HG03060 (cell line): ENCODE measurements around the gene AIFM3.
"Not testable (repeated sequence)": the region's sequence is repeated elsewhere in the genome, so short reads cannot be mapped to it uniquely, and the experiment has no call there.

Experiments used
- ATAC-seq: cut with Tn5 transposase; IDR thresholded peaks from one replicate; pipeline ENCODE4 v1.9.1; 2021; ENCODE audit warnings: low read depth, moderate number of reproducible peaks; ENCODE audit not compliant: unreplicated experiment

The AIFM3 gene

GRCh38 chr22:21000207-21000986, 33.3 kb downstream of the AIFM3 start:
- ATAC-seq, result no peak

GRCh38 chr22:21000987-21001600, 34.0 kb downstream of the AIFM3 start:
- no peak for ATAC-seq

DNA sequence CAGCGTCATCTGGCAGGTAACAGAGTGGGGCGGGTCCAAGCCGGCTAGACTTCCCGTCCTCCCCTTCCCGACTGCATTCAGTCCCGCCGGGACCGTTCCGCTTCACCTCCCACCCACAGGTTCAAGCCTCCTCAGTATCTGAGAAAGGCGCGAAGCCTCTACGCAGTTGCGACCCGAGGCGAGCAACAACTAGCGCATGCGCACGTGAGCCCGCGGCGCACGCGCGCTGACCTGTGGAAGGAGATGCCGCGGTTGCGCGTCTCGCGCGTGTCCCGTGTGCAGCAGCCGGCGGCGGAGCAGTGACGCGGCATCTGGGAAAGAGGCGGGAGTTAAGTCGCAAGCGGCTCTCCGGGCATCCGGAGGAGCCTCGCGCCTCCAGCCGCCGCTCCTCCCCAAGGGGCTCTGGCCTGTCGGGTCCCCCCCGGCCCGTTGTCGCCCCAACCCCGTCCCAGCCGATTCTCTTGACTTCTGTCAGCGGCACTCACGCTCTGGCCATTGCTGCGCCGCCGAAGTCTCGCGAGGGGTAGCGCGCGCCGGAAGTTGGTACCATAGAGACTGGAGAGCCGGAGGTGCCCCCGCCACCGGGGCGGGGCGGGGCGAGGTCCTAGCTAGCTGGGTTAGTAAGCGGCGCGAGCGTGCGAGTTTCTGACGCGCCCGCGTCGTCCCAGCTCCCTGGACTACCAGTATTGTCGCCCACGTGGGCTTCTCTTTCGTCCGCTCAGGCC, 34.7 kb downstream of the AIFM3 start, which contains the start of gene THAP7:
TSS of gene THAP7 (minus strand) at position 518 of the 725 bp plus-strand sequence. CDS start at position 311, 207 bp downstream.
- peak; percentile 48 for ATAC-seq

- ATAC-seq, result no peak
Measured at GRCh38 chr22:21003782-21004181, 36.7 kb downstream of the AIFM3 start.

DNA sequence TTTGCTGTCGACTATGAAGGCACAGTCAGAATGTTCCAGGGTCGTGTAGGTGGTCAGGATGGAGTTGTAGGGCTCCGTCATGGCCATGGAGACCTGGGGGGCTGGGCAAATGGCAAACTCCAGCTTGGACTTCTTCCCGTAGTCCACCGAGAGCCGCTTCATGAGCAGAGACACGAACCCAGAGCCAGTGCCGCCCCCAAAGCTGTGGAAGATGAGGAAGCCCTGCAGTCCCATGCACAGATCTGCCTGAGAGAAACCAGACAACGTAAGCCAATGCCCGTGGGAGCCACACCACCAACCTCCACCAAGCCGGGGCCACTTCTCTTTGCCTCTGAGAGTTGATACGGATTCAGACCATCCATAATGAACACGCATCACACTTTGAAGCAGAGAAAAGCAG, 42.2 kb downstream of the AIFM3 start:
- not testable (repeated sequence) for ATAC-seq

- no peak for ATAC-seq
Measured at GRCh38 chr22:21009638-21010425, 42.8 kb downstream of the AIFM3 start.

GRCh38 chr22:21010426-21011113, 43.5 kb downstream of the AIFM3 start:
- no peak for ATAC-seq

- no peak for ATAC-seq
Measured at GRCh38 chr22:21012446-21013407, 45.7 kb downstream of the AIFM3 start.

DNA sequence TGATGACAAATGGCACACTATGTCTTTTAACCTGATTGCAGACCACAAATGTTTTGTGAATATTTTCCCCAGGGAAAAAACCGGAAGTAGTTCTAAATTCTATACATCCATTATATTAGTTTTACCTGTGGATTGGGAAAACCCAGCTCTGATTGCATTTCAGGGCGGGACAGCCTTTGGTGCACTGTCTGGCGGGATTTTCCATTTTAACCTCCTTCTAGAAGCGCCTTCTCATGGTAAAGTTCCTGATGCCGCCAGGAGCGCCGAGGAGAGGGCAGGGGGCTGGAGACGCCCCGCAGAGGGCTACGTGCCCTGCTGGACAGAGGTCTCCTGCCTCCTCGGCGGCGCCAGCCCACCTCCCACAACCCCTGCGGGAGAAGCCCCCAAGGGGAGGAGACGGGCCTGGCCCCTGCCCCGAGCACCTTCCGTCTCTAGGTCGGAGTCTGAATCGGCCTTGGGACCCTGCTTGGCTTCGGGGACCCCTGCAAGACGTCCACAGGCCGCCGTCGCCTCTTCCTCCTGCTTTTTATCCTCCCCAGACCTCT, 46.7 kb downstream of the AIFM3 start:
- ATAC-seq, result no peak

- ATAC-seq, result no peak
Measured at GRCh38 chr22:21014202-21014725, 47.2 kb downstream of the AIFM3 start.

GRCh38 chr22:21014726-21015465, 47.8 kb downstream of the AIFM3 start, which contains the start of gene P2RX6:
Gene P2RX6, plus strand, starts transcription at chr22:21015165. Its CDS starts 10 bp downstream, at chr22:21015175.
- ATAC-seq, result no peak

DNA sequence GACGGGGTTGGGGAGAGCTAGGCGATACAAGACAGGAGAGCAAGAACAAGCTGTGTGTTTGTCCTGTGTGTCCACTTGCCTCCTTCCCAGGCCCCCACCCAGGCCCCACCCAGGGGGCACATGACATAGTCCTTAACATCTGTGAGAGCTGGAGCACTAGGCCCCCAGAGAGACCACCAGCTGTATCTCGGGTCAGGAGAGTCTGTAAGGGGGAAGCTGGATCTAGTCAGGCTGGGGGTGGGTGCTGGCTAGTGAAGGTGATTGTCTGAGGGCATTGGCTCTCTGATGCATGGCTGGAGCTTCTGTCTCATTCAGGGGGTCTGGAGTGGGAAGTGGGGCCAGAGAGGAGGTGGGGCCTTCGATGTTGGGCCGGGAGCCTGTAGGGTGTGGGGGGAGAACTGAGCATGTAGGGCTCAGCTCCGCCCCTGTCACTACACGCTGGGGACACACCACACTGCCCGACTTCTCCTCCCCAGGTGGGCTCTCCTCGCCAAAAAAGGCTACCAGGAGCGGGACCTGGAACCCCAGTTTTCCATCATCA, 48.5 kb downstream of the AIFM3 start:
- ATAC-seq, result no peak

DNA sequence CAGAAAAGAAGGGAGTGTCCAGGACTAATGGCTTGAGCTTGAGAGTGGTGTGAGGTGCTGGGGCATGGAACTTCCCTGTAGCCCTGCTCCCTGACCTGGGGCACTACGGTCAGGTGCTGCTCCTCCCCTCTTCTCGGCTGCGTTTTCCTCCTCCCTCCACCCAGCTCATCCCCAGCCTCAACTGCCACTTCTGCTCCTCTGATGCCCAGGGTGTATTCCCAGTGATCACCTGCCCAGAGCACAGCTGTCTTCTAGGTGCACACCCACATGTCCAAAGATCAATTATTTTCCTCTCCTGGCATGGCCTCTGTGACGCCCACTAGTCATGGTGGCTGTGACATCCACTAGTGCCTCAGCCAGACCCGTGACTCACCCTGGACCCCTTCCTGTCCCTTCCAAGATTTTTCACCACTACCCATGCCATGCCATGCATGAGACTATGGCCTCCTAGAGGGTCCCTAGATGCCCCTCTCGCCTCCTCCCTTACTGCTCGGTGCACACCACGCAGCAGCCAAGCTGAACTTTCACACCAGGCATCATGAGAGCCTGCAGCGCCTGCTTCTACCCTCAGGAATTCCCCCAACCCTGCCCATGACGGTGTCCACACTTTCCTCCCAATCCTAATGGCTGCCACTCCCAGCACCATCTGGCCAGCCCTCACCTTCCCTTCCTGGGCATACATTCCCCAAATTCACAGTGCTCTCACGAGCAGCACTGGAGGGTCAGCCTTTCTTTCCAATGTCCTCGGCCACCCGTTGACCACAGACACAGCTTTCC, 49.8 kb downstream of the AIFM3 start:
- ATAC-seq, result no peak

- ATAC-seq, result no peak
Measured at GRCh38 chr22:21018314-21018713, 51.3 kb downstream of the AIFM3 start.

- ATAC-seq, result no peak
Measured at GRCh38 chr22:21020802-21021429, 53.9 kb downstream of the AIFM3 start.

- ATAC-seq, result no peak
Measured at GRCh38 chr22:21022507-21022906, 55.5 kb downstream of the AIFM3 start.
